SW480 (cell line): ENCODE measurements around the gene PTPN21.
"Not testable (repeated sequence)": the region's sequence is repeated elsewhere in the genome, so short reads cannot be mapped to it uniquely, and the experiment has no call there.

Source experiments
- DNase-seq: peaks from one replicate; pipeline ENCODE4 v3.0.0-alpha.2; 2016; ENCODE audit warnings: low spot score

The PTPN21 gene

DNA sequence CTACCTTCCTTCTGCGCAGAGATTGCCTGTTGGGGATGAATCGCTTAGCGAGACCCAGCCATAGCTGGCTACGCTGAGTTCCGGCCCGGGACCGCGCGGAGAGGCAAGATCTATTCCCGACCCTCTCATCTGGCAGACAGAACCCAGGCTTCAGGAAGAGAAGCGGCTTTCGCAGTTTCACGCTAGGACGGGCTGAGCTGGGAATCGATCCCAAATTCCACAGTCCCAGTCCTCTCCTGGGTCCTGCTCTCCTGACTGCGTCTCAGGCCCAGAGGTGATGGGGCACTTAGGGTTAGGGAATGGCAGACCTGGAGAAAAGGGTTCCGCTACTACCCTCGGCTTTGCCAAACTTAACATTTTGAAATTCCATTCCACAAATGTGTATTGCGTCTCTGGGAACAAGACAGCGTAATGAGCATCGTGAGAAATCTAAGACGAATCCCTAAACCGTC is 2.8 kb downstream of the PTPN21 start:
- DNase-seq = no peak

- peak; percentile 87 for DNase-seq
Observed at GRCh38 chr14:88551094-88551870, 3.5 kb downstream of the PTPN21 start.

DNA sequence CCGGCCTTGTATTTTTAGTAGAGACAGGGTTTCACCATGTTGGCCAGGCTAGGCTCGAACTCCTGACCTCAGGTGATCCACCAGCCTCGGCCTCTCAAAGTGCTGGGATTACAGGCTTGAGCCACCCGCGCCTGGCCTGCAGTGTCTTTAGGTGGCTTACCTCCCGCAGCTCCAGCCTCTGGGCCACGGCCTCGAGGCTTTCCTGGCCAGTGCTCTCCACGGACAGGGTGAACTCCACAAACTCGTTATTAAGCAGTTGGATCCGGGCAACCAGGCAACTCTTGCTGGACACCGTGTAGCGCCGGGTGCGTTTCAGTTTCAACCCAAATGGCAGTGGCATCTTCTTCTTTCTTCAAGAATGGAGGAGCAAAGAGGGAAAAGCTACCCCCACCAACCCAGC is 4.7 kb downstream of the PTPN21 start:
- DNase-seq = no peak

DNA sequence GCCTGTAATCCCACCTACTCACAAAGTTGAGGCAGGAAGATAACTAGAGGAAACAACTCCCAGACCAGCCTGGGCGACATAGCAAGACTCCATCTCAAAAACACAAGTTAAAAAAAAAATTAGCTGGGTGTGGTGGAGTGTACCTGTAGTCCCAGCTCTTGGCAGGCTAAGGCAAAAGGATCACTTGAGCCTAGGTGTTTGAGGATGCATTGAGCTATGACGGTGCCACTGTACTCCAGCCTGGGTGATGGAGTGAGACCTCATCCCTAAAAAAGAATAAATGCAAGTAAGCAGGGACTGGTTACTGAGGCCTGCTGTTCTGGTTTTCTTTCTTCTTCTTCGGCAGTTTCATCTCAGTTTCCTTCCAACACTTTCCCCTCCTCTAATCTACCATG is 7.4 kb downstream of the PTPN21 start:
- DNase-seq = no peak

DNA sequence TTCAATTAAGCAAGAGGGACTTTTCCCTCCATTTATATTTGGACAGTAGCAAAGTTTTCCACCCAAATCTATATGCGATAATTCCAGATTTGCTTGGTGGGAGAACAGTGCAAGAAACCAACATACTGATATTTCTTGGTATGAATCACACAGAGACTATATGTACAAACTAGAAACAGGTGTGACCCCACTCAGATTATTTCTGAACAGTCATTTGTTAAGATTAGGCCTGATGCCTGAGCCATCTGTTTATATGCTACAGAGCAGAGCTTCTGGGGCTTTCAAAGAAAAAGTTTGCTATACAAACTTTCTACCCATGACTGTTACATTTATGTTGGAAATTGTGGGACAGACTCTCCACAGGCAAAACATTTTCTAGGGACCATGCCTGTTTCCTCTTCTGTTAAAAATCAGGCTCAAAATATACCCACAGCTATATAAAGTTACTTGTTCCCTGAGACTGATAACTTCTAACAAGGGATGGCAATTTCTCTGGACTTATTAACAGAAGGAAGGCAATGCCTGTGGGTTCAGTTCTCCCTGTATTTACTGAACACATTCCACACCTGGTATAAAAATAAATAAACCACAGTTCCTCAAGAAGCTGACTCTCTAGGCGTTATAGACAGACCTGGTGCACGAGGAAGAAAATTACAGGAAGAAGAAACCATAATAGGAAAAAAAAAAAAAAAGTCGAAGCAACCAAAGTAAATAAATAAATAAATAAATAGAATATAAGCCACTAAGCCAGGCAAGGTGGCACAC is 8.0 kb downstream of the PTPN21 start:
- DNase-seq = no peak

- DNase-seq = no peak
Observed at GRCh38 chr14:88545256-88545655, 9.6 kb downstream of the PTPN21 start.

- DNase-seq = no peak
Observed at GRCh38 chr14:88542857-88543795, 11.7 kb downstream of the PTPN21 start.

DNA sequence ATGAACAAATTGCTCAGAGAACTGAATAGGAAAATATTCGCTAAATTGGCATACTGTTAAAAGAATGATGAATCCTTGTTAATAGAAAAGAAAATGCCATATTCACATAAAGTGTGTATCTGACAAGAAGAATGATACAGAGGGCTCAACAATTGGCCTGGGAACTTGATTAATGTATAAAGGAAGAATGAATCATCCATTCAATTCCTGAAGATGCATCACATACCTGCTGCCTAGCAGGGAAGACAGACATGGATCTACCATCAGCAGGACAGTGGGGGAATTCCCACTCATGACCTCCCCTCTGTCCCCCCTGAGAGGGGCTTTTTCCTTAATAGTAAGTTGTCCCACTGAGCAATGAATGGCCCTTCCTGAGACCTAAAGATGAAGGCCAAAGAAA is 13.5 kb downstream of the PTPN21 start:
- DNase-seq = no peak

DNA sequence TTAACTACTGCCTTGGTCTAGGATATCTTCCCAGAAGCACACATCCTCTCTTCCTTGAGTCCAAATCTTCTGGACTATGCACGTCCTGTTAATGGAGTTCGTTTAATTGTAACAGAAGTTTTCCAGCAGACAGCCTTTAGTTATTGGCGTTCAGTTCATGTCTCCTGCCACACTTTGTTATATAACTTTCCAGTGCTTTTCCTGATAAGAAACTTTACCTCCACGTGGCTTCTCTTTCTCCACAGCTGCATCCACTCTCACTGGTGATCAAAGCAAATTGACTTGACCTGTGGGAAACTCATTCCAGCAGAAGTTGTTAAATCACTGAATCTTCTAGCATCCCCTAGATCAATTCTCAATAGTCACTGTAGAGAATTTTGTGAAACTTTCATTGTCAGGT is 19.0 kb downstream of the PTPN21 start:
- no peak for DNase-seq

- no peak for DNase-seq
Observed at GRCh38 chr14:88535149-88535548, 19.7 kb downstream of the PTPN21 start.

DNA sequence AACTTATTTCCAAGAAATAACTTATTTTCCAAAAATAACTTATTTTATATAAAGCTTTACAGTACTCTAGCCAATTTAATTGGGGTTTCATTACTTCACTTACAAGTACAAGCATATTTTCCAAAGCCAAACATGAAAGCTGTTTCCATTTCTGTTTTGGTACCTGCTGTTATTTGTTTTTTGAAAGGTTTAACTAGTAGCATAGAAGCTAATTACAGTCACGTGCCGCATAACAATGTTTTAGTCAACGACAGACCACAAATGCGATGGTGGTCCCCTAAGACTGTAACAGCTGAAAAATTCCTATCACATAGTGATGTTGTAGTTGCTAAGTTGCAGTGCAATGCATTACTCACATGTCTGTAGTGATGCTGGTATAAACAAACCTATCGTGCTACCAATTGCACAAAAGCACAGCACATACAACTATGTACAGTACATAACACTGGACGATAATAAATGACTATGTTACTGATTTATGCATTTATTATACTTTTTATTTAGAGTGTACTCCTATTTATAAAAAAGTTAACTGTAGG is 21.7 kb downstream of the PTPN21 start:
- no peak for DNase-seq

GRCh38 chr14:88529889-88530288 is 24.9 kb downstream of the PTPN21 start:
- not testable (repeated sequence) for DNase-seq

- no peak for DNase-seq
Observed at GRCh38 chr14:88522393-88522792, 32.4 kb downstream of the PTPN21 start.

DNA sequence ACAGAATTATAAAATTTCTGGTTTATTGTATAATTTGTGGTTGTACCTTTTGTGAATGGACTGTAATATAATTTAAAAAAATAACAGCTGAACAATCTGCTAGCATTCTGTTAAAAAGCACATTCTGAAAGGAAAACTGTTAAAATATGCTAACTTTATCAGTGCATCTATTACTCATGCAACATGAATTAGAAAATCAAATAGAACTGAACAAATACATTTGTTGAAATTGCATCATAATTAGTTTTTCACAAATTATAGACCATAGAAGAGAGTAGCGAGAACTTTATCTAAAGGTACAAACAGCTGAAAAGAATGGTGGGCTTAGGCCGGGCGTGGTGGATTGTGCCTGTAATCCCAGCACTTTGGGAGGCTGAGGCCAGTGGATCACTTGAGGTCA is 33.0 kb downstream of the PTPN21 start:
- no peak for DNase-seq

DNA sequence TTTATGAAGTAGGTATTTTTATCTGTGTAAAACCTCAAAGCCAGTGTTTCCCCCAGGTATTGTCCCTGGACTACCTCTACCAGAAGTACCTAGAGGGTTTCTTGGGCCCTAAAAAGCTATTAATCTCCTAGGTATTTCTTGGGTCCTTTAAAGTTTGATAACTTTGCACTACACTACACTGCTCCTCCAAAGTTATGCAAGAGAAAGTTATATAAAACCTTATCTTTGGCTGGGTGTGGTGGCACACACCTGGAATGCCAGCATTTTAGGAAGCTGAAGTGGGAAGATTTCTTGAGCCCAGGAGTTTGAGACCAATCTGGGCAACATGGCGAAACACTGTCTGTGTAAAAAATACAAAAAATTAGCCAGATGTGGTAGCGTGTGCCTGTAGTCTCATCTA is 34.9 kb downstream of the PTPN21 start:
- DNase-seq = no peak

- DNase-seq = no peak
Observed at GRCh38 chr14:88518592-88519512, 36.0 kb downstream of the PTPN21 start.

DNA sequence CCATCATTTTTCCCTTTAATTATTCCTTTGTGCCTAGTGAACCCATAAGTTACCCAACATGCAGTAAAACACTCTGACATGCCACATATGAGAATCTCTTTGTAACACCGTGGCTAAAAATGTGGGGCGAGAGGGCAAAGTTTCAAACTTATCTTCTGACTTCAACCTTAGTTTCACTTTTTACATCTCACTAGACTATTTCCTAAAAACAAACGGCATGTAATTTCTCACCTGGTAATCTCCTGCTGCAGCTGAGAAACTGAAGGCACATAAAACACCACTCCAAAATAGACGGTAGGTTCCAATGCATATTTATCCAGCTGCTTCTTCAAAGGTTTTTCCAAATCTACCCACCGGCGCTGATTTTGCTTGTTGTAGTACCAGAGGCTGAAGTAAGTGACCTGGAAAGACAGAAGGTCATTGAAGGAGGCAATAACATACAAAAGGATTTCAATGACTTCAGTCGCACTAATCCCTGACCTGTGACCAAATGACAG is 37.9 kb downstream of the PTPN21 start:
- DNase-seq = no peak

GRCh38 chr14:88515499-88516221 is 39.1 kb downstream of the PTPN21 start:
- DNase-seq = no peak

DNA sequence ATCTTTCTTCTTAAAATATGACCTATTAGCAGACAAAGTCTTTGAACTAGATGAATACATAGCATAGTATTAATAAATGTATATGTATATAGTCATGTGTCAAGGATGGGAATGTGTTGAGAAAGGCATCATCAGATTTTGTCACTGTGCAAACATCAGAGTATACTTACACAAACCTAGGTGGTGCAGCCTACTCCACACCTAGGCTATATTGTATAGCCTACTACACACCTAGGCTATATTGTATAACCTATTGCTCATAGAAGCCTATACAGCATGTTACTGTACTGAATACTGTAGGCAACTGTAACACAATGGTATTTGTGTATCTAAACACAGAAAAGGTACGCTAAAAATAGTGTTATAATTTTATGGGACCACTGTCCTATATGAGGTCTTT is 47.6 kb downstream of the PTPN21 start:
- no peak for DNase-seq

DNA sequence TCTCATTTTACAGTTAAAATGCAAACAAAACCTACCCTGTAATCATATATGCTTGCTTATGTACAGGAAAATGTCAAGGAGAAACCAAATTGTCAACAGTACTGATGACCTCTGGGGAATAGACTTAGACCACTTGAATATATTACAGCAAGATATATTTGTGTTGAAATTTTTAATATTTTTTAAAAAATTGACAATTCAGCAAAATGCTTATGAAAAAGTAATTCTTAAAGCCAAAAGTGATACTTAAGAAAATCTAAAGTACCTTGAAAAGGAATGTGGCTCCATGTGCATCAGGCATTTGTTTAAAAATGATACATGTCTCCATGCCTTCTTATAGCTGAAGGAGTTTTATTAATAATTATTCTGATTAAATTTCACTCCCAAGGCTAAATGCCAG is 49.2 kb downstream of the PTPN21 start:
- DNase-seq = no peak
